GM23338 (cell line): ENCODE results near the gene SIK2. TPM values are rescaled to one million over a fixed set of nuclear protein-coding genes. Genes with fewer than 3 reads are reported as not detected.
"Not testable (repeated sequence)": the region's sequence is repeated elsewhere in the genome, so short reads cannot be mapped to it uniquely, and the experiment has no call there.

Experiments used
- ATAC-seq: fragments of 200-7000 bp; cut with Tn5 transposase; 3 replicates; pipeline ENCODE4 v1.9.1; 2020
- DNase-seq: peaks from one replicate; pipeline ENCODE4 v3.0.0-alpha.2; 2015; ENCODE audit warnings: low spot score
- H2AFZ ChIP-seq: fragments of 200-600 bp; sonication (generic); 2 replicates; pipeline ENCODE4 v1.8.0; 2016; ENCODE audit warnings: antibody characterized with exemption, mild to moderate bottlenecking, moderate library complexity
- H3F3A ChIP-seq: fragments of 200-600 bp; sonication (generic); replicated peaks from 2 replicates; pipeline ENCODE4 v1.8.0; 2017; ENCODE audit warnings: antibody characterized with exemption, mixed run types, low read depth
- H3K27ac ChIP-seq: fragments of 200-600 bp; sonication (generic); 2 replicates; pipeline ENCODE4 v1.6.1; 2016; ENCODE audit warnings: low read depth
- H3K27me3 ChIP-seq: fragments of 200-600 bp; sonication (generic); 2 replicates; pipeline ENCODE4 v1.8.0; 2016; ENCODE audit warnings: mild to moderate bottlenecking, mixed run types, moderate library complexity; ENCODE audit not compliant: insufficient read depth
- H3K36me3 ChIP-seq: fragments of 200-600 bp; sonication (generic); 2 replicates; pipeline ENCODE4 v1.8.0; 2016; ENCODE audit warnings: mild to moderate bottlenecking; ENCODE audit not compliant: insufficient read depth
- H3K4me1 ChIP-seq: fragments of 200-600 bp; sonication (generic); 2 replicates; pipeline ENCODE4 v1.8.0; 2016; ENCODE audit warnings: mild to moderate bottlenecking, moderate library complexity; ENCODE audit not compliant: insufficient read depth
- H3K4me2 ChIP-seq: fragments of 200-600 bp; sonication (generic); 2 replicates; pipeline ENCODE4 v1.7.1; 2017; ENCODE audit warnings: mixed run types
- H3K4me3 ChIP-seq: fragments of 200-600 bp; sonication (generic); 2 replicates; pipeline ENCODE4 v1.6.1; 2016; ENCODE audit warnings: mixed run types
- H3K79me2 ChIP-seq: fragments of 200-600 bp; sonication (generic); replicated peaks from 2 replicates; pipeline ENCODE4 v1.8.0; 2017; ENCODE audit warnings: mild to moderate bottlenecking; ENCODE audit not compliant: insufficient read depth
- H3K9me2 ChIP-seq: fragments of 200-600 bp; sonication (generic); 2 replicates; pipeline ENCODE4 v1.8.0; 2017; ENCODE audit not compliant: insufficient read depth
- H4K20me1 ChIP-seq: fragments of 200-600 bp; sonication (generic); replicated peaks from 2 replicates; pipeline ENCODE4 v1.8.0; 2017; ENCODE audit warnings: mild to moderate bottlenecking; ENCODE audit not compliant: insufficient read depth
- H3K27ac Mint-ChIP-seq: 2 replicates; pipeline ENCODE4 v1.8.0; 2020; ENCODE audit warnings: inconsistent platforms, mild to moderate bottlenecking, moderate library complexity, mixed read lengths
- H3K27me3 Mint-ChIP-seq: 3 replicates; pipeline ENCODE4 v1.8.0; 2022; ENCODE audit warnings: low read depth, mild to moderate bottlenecking, moderate library complexity, mixed read lengths, inconsistent platforms; ENCODE audit not compliant: insufficient read depth, poor library complexity
- H3K36me3 Mint-ChIP-seq: 3 replicates; pipeline ENCODE4 v1.8.0; 2021; ENCODE audit warnings: low read depth, mild to moderate bottlenecking, inconsistent platforms, moderate library complexity, mixed read lengths
- H3K4me1 Mint-ChIP-seq: 3 replicates; pipeline ENCODE4 v1.8.0; 2020; ENCODE audit warnings: mild to moderate bottlenecking, inconsistent platforms, mixed read lengths
- H3K4me3 Mint-ChIP-seq: 3 replicates; pipeline ENCODE4 v1.8.0; 2021; ENCODE audit warnings: moderate library complexity, mild to moderate bottlenecking, inconsistent platforms, mixed read lengths
- H3K9me3 Mint-ChIP-seq: 3 replicates; pipeline ENCODE4 v1.8.0; 2020; ENCODE audit warnings: moderate library complexity, mild to moderate bottlenecking, inconsistent platforms, mixed read lengths
- CREB1 ChIP-seq: fragments of 250-450 bp; sonication (Bioruptor Pico); IDR thresholded peaks from 2 replicates; pipeline ENCODE4 v1.5.0; 2020; ENCODE audit warnings: low read depth, mild to moderate bottlenecking, moderate library complexity
- EZH2 ChIP-seq: fragments of 200-600 bp; sonication (generic); IDR thresholded peaks from one replicate; pipeline ENCODE4 v1.8.0; 2017; ENCODE audit warnings: antibody characterized with exemption, mild to moderate bottlenecking, low read depth; ENCODE audit not compliant: unreplicated experiment
- EZH2phosphoT487 ChIP-seq: fragments of 200-600 bp; sonication (generic); IDR thresholded peaks from one replicate; pipeline ENCODE4 v1.8.1; 2018; ENCODE audit warnings: antibody characterized with exemption; ENCODE audit not compliant: unreplicated experiment
- JUNB ChIP-seq: IDR thresholded peaks from one replicate; pipeline ENCODE4 v1.6.1; 2016; ENCODE audit warnings: antibody characterized with exemption; ENCODE audit not compliant: unreplicated experiment
- NANOG ChIP-seq: IDR thresholded peaks from 2 replicates; pipeline ENCODE4 v1.6.1; 2016; ENCODE audit warnings: antibody characterized with exemption, borderline replicate concordance
- POLR2AphosphoS5 ChIP-seq: IDR thresholded peaks from 2 replicates; pipeline ENCODE4 v1.6.1; 2016; ENCODE audit warnings: antibody characterized with exemption, low read depth
- REST ChIP-seq: IDR thresholded peaks from one replicate; pipeline ENCODE4 v1.6.1; 2018; ENCODE audit warnings: antibody characterized with exemption; ENCODE audit not compliant: unreplicated experiment
- STAT1 ChIP-seq: IDR thresholded peaks from one replicate; pipeline ENCODE4 v1.6.1; 2016; ENCODE audit warnings: antibody characterized with exemption; ENCODE audit not compliant: unreplicated experiment
- ZNF114 ChIP-seq: fragments of 250-450 bp; sonication (Bioruptor Pico); IDR thresholded peaks from 2 replicates; pipeline ENCODE4 v1.5.0; 2020; ENCODE audit warnings: mild to moderate bottlenecking, moderate library complexity
- ZNF331 ChIP-seq: fragments of 250-450 bp; sonication (Bioruptor Pico); IDR thresholded peaks from 2 replicates; pipeline ENCODE4 v1.5.0; 2020; ENCODE audit warnings: low read depth, mild to moderate bottlenecking, moderate library complexity
- polyA plus RNA-seq: library from polyadenylated mRNA; unstranded; fragments of >200 nt; fragmentation: Nextera tagmentation; extraction: Ambion mirVana; gene quantifications from 2 replicates; pipeline ENCODE4 v1.2.1, GENCODE V29; 2016
- total RNA-seq: library from RNA; depleted of rRNA; stranded (reverse); fragments of >200 nt; shearing (Covaris generic); gene quantifications from 2 replicates; pipeline ENCODE4 v1.2.3, GENCODE V29; 2014
- TF ChIP-seq, protein P1 (sequence below): fragments of 250-450 bp; sonication (Bioruptor Pico); IDR thresholded peaks from 2 replicates; pipeline ENCODE4 v1.5.0; 2020; ENCODE audit warnings: mild to moderate bottlenecking, moderate library complexity

SIK2 gene
- total and polyA plus RNA-seq, 2 experiments from 2014 or later, result 2.3 to 6.7 TPM

DNA sequence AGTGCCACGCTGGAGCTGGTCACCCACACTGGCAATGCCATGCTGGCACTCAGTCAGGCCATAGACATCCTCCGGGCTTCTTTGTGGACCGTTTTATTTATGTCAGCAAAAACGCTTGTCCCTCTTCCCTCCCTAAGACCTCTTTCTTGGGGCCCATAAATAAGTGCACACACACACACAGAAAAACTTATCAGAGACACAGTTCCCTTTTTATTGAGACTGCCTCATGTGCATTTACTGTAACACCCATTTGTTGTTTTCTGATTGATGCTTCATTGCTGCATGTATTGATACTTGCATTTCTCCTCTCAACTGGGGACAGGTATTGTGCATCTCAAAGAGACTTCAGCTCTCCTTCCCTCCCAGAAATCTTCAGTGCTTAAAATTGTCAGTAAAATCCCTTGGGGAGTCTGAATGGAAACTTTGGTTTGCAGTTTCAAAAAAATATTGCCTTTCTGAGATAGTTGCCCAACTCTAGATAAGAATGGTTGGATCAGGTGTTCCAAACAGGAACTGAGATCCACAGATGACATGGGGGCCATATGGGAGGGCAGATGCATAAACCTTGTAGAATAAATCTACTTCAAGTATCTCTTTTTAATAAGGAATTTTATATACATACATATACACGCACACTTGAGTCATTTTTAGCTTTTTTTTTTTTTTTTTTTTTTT is 113.0 kb downstream of the SIK2 start (continued):
- TF ChIP-seq STAT1, result no peak

GRCh38 chr11:111717660-111718059 is 115.4 kb downstream of the SIK2 start:
- not testable (repeated sequence) for ATAC-seq
- peak overlapping the region; percentile 74 for H3K27ac Mint-ChIP-seq

GRCh38 chr11:111718436-111718835 is 116.2 kb downstream of the SIK2 start:
- no peak overlapping the region; the same call in 1 of the 2 replicates for H3K27ac ChIP-seq
- peaks cover 17% of the 10 kb centered on the region for H3K4me1 ChIP-seq
- Mint-ChIP-seq H3K36me3 (peaks cover 29% of the 10 kb centered on the region), H3K4me3 (no peak overlapping the region), H3K27ac (peak overlapping the region; percentile 42), H3K27me3 (peaks cover under 1% of the 10 kb centered on the region), H3K9me3 (no peaks in the 10 kb centered on the region), H3K4me1 (peaks cover 22% of the 10 kb centered on the region)
- DNase-seq, result no peak
- H3K36me3 ChIP-seq, result 0 out of 2 replicates have a peak, but pooled peaks cover 3% of the 10 kb centered on the region
- peak; percentile 28 for ATAC-seq
- H3K4me3 ChIP-seq, result no peak overlapping the region
- no peaks in the 10 kb centered on the region for H3K79me2 ChIP-seq
- no peaks in the 10 kb centered on the region for H3K27me3 ChIP-seq
- no peaks in the 10 kb centered on the region for H3F3A ChIP-seq
- H3K9me2 ChIP-seq, result no peaks in the 10 kb centered on the region
- peaks cover 15% of the 10 kb centered on the region; the same call in 1 of the 2 replicates for H4K20me1 ChIP-seq
- no peak overlapping the region for H3K4me2 ChIP-seq
- no peak overlapping the region for H2AFZ ChIP-seq
- no peak for TF ChIP-seq JUNB
- no peak for TF ChIP-seq ZNF114 (CRISPR knock-in tag)
- TF ChIP-seq, protein P1, sequence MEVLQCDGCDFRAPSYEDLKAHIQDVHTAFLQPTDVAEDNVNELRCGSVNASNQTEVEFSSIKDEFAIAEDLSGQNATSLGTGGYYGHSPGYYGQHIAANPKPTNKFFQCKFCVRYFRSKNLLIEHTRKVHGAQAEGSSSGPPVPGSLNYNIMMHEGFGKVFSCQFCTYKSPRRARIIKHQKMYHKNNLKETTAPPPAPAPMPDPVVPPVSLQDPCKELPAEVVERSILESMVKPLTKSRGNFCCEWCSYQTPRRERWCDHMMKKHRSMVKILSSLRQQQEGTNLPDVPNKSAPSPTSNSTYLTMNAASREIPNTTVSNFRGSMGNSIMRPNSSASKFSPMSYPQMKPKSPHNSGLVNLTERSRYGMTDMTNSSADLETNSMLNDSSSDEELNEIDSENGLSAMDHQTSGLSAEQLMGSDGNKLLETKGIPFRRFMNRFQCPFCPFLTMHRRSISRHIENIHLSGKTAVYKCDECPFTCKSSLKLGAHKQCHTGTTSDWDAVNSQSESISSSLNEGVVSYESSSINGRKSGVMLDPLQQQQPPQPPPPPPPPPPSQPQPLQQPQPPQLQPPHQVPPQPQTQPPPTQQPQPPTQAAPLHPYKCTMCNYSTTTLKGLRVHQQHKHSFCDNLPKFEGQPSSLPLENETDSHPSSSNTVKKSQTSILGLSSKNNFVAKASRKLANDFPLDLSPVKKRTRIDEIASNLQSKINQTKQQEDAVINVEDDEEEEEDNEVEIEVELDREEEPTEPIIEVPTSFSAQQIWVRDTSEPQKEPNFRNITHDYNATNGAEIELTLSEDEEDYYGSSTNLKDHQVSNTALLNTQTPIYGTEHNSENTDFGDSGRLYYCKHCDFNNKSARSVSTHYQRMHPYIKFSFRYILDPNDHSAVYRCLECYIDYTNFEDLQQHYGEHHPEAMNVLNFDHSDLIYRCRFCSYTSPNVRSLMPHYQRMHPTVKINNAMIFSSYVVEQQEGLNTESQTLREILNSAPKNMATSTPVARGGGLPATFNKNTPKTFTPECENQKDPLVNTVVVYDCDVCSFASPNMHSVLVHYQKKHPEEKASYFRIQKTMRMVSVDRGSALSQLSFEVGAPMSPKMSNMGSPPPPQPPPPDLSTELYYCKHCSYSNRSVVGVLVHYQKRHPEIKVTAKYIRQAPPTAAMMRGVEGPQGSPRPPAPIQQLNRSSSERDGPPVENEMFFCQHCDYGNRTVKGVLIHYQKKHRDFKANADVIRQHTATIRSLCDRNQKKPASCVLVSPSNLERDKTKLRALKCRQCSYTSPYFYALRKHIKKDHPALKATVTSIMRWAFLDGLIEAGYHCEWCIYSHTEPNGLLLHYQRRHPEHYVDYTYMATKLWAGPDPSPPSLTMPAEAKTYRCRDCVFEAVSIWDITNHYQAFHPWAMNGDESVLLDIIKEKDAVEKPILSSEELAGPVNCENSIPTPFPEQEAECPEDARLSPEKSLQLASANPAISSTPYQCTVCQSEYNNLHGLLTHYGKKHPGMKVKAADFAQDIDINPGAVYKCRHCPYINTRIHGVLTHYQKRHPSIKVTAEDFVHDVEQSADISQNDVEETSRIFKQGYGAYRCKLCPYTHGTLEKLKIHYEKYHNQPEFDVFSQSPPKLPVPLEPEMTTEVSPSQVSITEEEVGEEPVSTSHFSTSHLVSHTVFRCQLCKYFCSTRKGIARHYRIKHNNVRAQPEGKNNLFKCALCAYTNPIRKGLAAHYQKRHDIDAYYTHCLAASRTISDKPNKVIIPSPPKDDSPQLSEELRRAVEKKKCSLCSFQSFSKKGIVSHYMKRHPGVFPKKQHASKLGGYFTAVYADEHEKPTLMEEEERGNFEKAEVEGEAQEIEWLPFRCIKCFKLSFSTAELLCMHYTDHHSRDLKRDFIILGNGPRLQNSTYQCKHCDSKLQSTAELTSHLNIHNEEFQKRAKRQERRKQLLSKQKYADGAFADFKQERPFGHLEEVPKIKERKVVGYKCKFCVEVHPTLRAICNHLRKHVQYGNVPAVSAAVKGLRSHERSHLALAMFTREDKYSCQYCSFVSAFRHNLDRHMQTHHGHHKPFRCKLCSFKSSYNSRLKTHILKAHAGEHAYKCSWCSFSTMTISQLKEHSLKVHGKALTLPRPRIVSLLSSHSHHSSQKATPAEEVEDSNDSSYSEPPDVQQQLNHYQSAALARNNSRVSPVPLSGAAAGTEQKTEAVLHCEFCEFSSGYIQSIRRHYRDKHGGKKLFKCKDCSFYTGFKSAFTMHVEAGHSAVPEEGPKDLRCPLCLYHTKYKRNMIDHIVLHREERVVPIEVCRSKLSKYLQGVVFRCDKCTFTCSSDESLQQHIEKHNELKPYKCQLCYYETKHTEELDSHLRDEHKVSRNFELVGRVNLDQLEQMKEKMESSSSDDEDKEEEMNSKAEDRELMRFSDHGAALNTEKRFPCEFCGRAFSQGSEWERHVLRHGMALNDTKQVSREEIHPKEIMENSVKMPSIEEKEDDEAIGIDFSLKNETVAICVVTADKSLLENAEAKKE, result no peak
- TF ChIP-seq REST, result no peak
- TF ChIP-seq EZH2, result no peak
- no peak for TF ChIP-seq CREB1 (CRISPR knock-in tag)
- no peak for TF ChIP-seq STAT1
- TF ChIP-seq POLR2AphosphoS5, result no peak
- no peak for TF ChIP-seq ZNF331 (CRISPR knock-in tag)
- TF ChIP-seq EZH2phosphoT487, result no peak
- TF ChIP-seq NANOG, result no peak

More at GRCh38 chr11:111717660-111718059, 115.4 kb downstream of the SIK2 start:
- not testable (repeated sequence) for H3K9me2 ChIP-seq, H3K36me3 ChIP-seq, H3F3A ChIP-seq, H3K27ac ChIP-seq, H3K9me3 Mint-ChIP-seq, DNase-seq, H3K27me3 ChIP-seq, H3K79me2 ChIP-seq, H3K4me1 ChIP-seq, H3K27me3 Mint-ChIP-seq, H3K4me2 ChIP-seq, H3K4me3 Mint-ChIP-seq, H2AFZ ChIP-seq, H3K4me3 ChIP-seq
- H3K4me1 Mint-ChIP-seq, result peaks cover 15% of the 10 kb centered on the region; the same call in 2 of the 3 replicates
- H3K36me3 Mint-ChIP-seq, result peaks cover 26% of the 10 kb centered on the region
- H4K20me1 ChIP-seq, result peaks cover 13% of the 10 kb centered on the region; the same call in 1 of the 2 replicates
